Activated CD4-positive, alpha-beta T cell treated with anti-CD3 and anti-CD28 coated beads, Interleukin-2, amount 50 U/mL, for 1 hour (primary cell): ENCODE data around the gene UQCC2.

Source experiments
- DNase-seq: peaks from one replicate; pipeline ENCODE4 v3.0.0-alpha.2; 2020

UQCC2 gene

DNA sequence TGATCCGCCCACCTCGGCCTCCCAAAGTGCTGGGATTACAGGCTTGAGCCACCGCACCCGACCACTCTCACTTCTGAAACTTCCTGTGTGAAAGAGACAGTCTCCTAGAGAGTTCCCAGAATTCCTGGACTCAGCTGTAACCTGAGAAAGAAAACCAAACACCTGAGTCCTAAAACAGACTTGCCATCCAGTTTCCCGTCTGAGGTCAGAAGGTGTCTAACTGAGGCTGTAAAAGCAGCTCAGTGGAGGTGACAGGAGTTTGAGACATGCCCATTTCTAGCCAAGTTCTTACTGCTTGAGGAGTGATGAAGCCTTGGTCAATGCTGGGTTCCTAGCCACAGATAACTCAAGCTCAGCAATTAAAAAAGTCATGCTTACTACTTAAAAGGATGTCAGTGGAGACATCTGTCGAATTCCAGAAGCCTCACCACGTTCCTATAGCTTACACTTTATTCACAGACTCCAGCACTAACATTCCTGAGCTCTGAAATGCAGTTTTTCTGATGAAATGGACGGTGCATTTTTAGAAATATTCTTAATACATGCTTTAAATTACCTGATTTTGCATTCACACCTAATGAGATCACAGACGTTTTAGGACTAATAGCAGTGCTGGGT is 6.1 kb downstream of the UQCC2 start:
- DNase-seq: no peak

DNA sequence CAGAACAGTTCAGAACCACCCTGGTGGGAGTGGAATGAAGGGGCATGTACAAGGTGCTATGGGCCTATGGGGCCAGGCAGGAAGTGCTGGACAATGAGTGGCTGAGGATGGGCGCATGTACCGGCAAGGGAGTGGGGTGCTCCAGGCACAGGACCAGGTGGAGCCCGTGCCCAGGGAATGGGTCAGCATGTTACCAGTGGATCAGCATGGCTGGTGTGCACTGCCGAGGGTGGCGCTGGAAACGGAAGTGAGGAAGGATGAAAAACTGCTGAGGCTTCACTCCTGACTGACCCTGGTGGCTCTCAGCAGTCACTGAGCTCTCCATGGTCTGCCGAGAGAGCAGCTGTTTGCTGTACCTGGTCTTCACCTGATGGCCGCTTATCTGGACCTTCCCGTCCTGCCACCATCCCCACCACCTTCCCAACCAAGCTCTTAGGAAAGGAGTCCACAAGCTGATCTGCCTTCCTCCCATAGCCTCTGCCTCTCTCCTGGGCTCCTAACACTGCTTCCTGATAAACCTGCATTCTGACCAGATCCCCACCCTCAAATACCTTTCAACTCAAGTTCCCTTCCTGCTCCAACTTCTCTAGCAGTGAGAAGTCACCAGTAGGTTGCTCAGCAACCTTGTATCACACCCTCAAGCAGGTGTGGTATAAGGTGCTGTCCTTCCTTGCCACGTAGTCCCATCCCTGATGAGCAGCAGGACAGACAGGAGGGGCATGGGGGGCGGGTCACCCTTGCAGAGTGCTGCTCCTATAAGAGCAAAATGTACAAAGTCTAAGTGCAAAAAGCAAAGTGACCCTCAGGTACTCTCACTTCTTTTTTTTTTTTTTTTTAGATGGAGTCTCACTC is 7.1 kb downstream of the UQCC2 start:
- no peak for DNase-seq

DNA sequence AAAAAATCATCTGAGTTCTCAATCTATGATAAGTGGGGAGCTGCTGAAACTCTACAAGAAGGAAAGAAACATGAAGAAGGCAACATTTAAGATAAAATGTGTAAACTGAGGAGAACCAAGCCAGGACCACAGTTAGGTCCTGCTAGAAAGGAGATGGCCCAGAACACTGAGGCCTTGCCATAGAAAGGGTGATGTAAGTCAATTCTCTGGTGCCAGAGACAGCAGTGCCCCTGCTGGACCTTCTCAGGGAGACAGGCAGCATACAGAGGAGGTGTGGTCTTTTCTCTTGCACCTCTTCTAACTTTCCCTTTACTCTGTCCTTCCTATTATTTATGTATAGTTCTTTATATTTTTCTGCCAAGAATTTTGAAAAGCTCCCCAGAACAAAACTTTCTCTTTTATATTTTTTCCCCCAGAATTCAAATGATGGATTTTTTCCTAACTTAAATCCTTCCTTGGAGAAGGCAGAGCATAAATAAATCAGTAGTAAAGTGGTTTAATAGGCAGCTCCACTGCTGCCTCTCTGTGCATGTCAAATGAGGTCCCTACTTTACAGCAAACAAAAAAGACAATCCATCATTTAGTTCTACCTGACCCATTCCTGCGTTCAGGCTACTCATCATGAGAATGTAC is 9.0 kb downstream of the UQCC2 start:
- no peak for DNase-seq

- peak; percentile 79 for DNase-seq
Measured at GRCh38 chr6:33700391-33701050, 11.0 kb downstream of the UQCC2 start.

- DNase-seq: no peak
Measured at GRCh38 chr6:33699739-33700138, 11.8 kb downstream of the UQCC2 start.

- DNase-seq: no peak
Measured at GRCh38 chr6:33699131-33699530, 12.4 kb downstream of the UQCC2 start.

GRCh38 chr6:33698494-33698893 is 13.0 kb downstream of the UQCC2 start:
- DNase-seq: no peak

GRCh38 chr6:33697845-33698244 is 13.7 kb downstream of the UQCC2 start:
- no peak for DNase-seq

DNA sequence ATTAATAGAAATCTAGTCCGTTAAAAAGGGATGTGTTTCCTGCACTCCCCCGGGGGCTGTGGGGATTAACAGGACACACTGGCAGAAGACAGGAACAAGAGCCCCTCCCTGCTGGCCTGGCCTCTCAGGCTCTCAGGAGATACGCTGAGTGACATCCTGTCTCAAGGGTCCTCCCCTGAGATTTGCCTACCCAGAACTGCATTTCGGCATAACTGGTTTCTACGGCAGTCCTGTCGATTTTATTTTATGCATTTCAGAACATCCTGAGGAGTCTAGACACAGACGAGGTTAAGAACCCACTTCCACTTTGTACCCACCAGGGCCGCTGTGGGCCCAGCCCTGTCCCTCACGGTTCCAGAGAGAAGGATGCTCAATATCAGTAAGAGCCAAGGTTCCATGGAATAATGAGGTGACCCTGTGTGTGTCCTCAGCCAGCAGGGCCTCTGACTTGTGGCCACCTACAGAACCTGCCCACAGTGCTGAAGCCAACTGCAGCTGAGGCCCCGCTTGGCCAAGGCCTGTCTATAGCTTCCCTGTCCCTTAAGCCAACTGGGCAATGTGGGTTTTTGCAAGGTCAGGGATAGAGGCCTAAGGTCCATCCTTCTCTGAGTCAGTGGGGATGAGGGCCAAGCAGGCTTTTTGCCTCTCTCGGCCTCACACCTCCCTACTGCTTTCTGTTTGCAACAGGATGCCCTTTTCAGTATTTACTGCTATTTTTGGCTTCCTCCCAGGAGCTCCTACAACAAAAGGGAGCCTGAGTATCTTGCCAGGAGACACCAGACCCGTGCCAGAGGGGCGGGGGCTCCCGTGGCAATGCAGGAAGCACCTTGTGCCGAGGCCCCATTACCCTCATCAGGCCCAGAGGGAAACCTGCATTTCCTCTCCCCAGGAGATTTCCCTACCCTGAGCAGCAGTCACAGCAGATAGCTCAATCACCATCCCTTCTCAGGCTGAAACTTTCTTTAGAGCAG is 14.7 kb downstream of the UQCC2 start:
- peak; percentile 28 for DNase-seq

DNA sequence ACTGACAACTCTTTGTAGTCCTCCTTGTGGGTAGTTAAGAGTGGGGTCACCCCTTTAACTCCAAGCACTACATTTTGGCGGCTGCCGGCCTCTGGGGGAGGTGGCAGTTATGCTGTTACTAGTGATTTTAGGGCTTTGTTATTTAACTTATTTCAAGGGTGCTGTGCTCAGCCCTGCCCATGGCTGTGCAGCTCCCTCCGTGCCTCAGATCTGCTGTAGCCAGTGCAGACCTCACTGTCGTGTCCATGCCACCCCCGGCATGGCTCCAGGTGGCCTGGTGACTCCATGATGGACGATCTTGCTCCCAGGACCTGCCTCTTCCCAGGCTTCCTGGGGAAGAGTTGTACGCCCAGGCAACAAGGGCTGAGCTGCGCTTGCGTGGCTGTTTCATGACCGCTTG is 15.4 kb downstream of the UQCC2 start:
- DNase-seq: no peak

- no peak for DNase-seq
Measured at GRCh38 chr6:33695451-33695887, 16.0 kb downstream of the UQCC2 start.

DNA sequence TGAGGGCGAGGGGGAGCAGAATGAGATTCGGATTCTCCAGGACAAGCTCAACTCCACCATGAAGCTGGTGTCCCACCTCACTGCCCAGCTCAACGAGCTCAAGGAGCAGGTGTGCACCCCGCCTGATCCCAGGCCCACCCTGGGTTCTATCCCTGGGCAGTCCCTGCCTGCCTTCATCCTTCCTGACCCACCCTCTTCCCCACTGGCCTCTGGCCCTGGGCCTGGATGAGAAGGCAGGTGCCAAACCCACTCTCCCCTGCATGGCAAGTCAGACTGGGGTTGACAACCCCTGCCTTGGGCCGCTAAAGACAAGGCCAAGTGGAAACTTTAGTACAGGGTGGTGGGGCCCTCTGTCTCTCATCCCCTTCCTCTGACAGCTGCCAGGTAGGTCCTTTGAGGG is 16.5 kb downstream of the UQCC2 start:
- no peak for DNase-seq

GRCh38 chr6:33694401-33694931 is 17.0 kb downstream of the UQCC2 start:
- DNase-seq: peak; percentile 69

DNA sequence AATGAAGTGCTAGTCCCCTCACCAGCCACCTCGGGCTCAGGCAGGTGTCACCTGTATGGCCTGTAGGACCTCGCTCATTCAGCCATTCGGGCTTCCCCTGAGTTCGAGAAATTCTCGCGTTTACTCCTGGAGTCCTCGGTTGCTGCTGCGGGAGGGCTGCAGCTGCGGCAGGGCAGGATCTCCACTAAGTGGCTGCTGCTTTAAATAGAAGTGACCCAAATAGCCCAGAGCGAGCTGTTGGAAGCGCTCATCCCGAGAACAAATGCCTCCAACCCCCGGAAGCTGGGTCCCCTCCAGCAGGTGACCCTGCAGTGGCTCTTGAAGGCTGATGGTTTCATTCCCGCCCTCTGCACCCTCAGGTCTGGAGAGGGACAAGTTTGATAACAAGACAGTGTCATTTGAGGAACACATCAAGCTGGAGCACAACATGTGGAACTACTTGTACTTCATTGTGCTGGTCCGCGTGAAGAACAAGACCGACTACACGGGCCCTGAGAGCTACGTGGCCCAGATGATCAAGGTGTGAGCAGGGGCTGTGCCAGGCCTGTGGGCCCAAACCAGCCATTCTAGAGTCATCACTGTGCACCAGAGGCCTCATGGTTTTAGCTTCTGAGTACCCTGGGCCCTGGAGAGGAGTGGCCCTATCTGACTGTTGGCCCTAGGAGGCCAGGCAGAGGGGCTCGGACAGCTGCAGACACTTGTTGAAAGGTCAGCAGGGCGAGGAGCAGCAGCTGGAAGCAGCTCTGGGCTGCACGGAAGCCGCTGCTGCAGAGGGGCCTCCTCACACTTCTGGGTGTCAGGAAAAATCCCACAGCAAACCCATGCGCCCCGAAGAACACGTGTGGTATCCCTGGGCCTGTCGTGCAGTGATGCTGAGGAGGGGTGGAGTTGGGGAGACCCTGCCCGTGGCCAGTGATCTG is 18.1 kb downstream of the UQCC2 start:
- no peak for DNase-seq

DNA sequence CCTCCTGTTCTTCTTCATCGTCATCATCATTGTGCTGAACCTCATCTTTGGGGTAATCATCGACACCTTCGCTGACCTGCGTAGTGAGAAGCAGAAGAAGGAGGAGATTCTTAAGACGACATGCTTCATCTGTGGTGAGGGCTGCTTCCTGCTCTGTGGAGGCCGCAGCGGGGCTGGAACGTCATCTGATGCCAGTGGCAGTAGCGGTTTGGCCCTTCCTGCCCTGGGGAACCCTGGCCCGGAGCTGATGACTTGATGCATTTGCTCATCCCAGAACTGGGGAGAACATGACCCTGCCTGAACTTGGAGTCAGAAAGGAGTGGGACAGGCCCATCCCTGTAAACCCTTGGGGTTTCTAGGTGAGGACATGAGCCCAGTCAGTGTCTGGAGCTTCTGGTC is 18.7 kb downstream of the UQCC2 start:
- DNase-seq: peak; percentile 60

GRCh38 chr6:33692078-33692759 is 19.3 kb downstream of the UQCC2 start:
- DNase-seq: no peak

DNA sequence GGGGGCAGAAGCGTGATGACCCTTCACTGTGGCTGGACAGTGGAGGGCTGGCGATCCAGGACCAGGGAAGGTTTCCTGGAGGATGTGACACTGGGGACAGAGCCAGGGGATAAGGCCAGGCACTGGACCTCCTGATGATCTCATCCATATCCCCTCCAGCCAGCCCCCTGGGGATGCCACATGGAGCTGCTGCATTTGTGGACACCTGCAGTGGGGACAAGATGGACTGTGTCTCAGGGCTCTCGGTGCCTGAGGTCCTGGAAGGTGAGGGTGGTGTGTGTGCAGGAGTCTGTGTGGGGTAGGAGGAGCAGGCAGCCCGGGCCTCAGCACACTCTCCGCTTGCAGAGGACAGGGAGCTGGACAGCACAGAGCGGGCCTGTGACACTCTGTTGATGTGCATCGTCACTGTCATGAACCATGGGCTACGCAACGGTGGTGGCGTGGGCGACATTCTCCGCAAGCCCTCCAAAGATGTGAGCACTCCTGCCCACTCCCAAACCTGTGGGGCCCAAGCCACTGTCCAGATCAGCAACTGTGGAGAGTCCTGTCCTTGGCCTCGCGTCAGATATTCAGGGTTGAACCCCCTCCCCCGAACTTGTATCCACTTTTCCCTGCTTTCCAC is 19.9 kb downstream of the UQCC2 start:
- no peak for DNase-seq

- no peak for DNase-seq
Measured at GRCh38 chr6:33690766-33691165, 20.7 kb downstream of the UQCC2 start.

- no peak for DNase-seq
Measured at GRCh38 chr6:33689879-33690278, 21.6 kb downstream of the UQCC2 start.

- no peak for DNase-seq
Measured at GRCh38 chr6:33689148-33689494, 22.4 kb downstream of the UQCC2 start.
